GOT3 (cell line): ENCODE data around the gene METTL6.
"Not testable (repeated sequence)": the region's sequence is repeated elsewhere in the genome, so short reads cannot be mapped to it uniquely, and the experiment has no call there.

Experiments
- DNase-seq: peaks from one replicate; lab custom pipeline; 2025; ENCODE audit warnings: mixed read lengths; lab: John Stamatoyannopoulos, UW

Gene METTL6

GRCh38 chr3:15364078-15364477 lies 63.3 kb downstream of the METTL6 start:
- DNase-seq: not testable (repeated sequence)

- no peak for DNase-seq
Measured at GRCh38 chr3:15361494-15362214, 65.7 kb downstream of the METTL6 start.

GRCh38 chr3:15360788-15361493 lies 66.4 kb downstream of the METTL6 start:
- no peak for DNase-seq
